ENCODE data around the gene ELF5. TPM values are rescaled to one million over a fixed set of nuclear protein-coding genes. Genes with fewer than 3 reads are reported as not detected.

The ELF5 gene
- polyA plus RNA-seq, 1 donor from 2014 or later = not detected

DNA sequence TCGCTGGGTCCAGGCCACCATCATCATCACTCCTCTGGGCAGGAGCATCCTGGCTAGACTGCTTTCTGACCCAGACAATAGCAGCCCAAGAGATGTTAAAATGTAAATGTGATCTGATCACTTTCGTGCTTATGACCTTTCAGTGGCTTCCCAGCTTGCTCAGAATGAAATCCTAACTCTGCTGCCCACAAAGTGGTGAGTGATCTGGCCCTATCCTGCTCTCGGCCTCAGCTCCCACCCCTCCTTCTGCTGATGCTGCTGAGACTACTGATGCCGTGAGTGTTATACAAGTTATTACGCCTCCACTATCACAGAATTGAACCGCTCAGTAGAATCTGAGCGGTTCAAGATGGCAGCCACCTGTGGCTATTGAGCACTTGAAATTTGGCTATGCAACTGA is 26.2 kb downstream of the ELF5 start:
- TF ChIP-seq RAD21 (conservative IDR thresholded peaks at IDR 0.05) (no peak), POLR2AphosphoS5 (IDR thresholded peaks at IDR 0.05) (no peak), CTCF (IDR thresholded peaks at IDR 0.05; ENCODE audit: poor library complexity, severe bottlenecking) (no peak), SMC3 (conservative IDR thresholded peaks at IDR 0.05; ENCODE audit: poor library complexity) (no peak), TAF1 (IDR thresholded peaks at IDR 0.05; ENCODE audit: low read depth) (no peak), MXI1 (conservative IDR thresholded peaks at IDR 0.05; ENCODE audit: poor library complexity, severe bottlenecking) (no peak), EZH2 (IDR thresholded peaks at IDR 0.05; ENCODE audit: borderline replicate concordance, insufficient read depth, low read length, poor library complexity, severe bottlenecking) (no peak), EP300 (conservative IDR thresholded peaks at IDR 0.05; ENCODE audit: poor library complexity, severe bottlenecking) (no peak)
- TF ChIP-seq, protein P1, sequence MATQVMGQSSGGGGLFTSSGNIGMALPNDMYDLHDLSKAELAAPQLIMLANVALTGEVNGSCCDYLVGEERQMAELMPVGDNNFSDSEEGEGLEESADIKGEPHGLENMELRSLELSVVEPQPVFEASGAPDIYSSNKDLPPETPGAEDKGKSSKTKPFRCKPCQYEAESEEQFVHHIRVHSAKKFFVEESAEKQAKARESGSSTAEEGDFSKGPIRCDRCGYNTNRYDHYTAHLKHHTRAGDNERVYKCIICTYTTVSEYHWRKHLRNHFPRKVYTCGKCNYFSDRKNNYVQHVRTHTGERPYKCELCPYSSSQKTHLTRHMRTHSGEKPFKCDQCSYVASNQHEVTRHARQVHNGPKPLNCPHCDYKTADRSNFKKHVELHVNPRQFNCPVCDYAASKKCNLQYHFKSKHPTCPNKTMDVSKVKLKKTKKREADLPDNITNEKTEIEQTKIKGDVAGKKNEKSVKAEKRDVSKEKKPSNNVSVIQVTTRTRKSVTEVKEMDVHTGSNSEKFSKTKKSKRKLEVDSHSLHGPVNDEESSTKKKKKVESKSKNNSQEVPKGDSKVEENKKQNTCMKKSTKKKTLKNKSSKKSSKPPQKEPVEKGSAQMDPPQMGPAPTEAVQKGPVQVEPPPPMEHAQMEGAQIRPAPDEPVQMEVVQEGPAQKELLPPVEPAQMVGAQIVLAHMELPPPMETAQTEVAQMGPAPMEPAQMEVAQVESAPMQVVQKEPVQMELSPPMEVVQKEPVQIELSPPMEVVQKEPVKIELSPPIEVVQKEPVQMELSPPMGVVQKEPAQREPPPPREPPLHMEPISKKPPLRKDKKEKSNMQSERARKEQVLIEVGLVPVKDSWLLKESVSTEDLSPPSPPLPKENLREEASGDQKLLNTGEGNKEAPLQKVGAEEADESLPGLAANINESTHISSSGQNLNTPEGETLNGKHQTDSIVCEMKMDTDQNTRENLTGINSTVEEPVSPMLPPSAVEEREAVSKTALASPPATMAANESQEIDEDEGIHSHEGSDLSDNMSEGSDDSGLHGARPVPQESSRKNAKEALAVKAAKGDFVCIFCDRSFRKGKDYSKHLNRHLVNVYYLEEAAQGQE (IDR thresholded peaks at IDR 0.05; ENCODE audit: borderline replicate concordance) = no peak
- Histone ChIP-seq H4K20me1 (ENCODE audit: insufficient read depth) (no peaks in the 10 kb centered on the region), H2AFZ (ENCODE audit: low read depth, low read length) (no peak overlapping the region)

DNA sequence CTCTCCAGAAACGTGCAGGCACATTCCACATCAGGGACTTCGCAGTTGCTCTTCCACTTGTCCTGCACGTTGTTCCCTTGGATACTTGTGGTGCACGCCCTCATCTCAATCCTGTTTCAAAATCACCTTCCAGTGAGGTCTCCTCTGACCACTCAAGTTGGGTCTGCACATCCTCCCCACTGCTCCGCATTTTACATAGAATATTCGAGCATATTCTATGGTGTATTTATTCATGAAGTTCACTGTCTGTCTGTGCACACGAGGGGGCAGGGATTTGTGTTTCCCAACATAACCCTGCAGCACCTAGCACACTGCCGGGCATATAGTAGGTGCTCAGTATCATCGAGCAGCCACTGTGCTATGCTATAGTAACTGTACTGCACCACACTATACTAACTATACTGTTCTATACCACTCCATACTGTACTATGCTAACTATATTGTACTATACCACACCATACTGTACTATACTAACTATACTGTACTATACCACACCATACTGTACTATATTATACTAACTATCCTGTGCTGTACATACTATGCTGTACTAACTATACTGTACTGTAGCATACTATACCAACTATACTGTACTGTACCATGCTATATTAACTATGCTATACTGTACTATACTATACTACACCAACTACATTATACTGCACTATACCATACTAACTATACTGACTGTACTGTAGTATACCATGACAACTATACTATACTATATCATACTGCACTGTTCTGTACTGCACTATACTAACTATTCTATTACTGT is 30.3 kb downstream of the ELF5 start:
- Histone ChIP-seq H4K20me1 (ENCODE audit: insufficient read depth) (no peaks in the 10 kb centered on the region), H3K4me3 (ENCODE audit: low read length) (no peak overlapping the region), H3K79me2 (replicated peaks; ENCODE audit: insufficient read depth, low read length) (no peaks in the 10 kb centered on the region), H3K9ac (ENCODE audit: low read length) (no peak overlapping the region), H3K27me3 (ENCODE audit: insufficient read depth, low read depth, low read length) (no peaks in the 10 kb centered on the region), H3K27ac (ENCODE audit: low read length) (no peak overlapping the region), H2AFZ (ENCODE audit: low read depth, low read length) (no peak overlapping the region), H3K36me3 (ENCODE audit: insufficient read depth, low read length) (no peaks in the 10 kb centered on the region), H3K9me2 (ENCODE audit: insufficient read depth, low read length) (no peaks in the 10 kb centered on the region), H3K4me2 (ENCODE audit: low read length) (no peak overlapping the region), H3K9me3 (ENCODE audit: low read length) (no peaks in the 10 kb centered on the region), H3F3A (ENCODE audit: insufficient read depth, low read length, poor library complexity, severe bottlenecking) (no peaks in the 10 kb centered on the region)
- no peak for TF ChIP-seq TAF1 (IDR thresholded peaks at IDR 0.05; ENCODE audit: low read depth)
- no peak for TF ChIP-seq SMC3 (conservative IDR thresholded peaks at IDR 0.05; ENCODE audit: poor library complexity)
- TF ChIP-seq RAD21 (conservative IDR thresholded peaks at IDR 0.05) = no peak
- TF ChIP-seq EP300 (conservative IDR thresholded peaks at IDR 0.05; ENCODE audit: poor library complexity, severe bottlenecking) = no peak
- TF ChIP-seq POLR2AphosphoS5 (IDR thresholded peaks at IDR 0.05) = no peak
- no peak for TF ChIP-seq CTCF (IDR thresholded peaks at IDR 0.05; ENCODE audit: poor library complexity, severe bottlenecking)
- TF ChIP-seq, protein P1 (IDR thresholded peaks at IDR 0.05; ENCODE audit: borderline replicate concordance) = no peak
- no peak for TF ChIP-seq MXI1 (conservative IDR thresholded peaks at IDR 0.05; ENCODE audit: poor library complexity, severe bottlenecking)
- TF ChIP-seq EZH2 (IDR thresholded peaks at IDR 0.05; ENCODE audit: borderline replicate concordance, insufficient read depth, low read length, poor library complexity, severe bottlenecking) = no peak

More for the DNA sequence above, 26.2 kb downstream of the ELF5 start:
- H3K9me3 ChIP-seq (ENCODE audit: low read length) = no peaks in the 10 kb centered on the region
- no peak overlapping the region for H3K4me2 ChIP-seq (ENCODE audit: low read length)
- H3F3A ChIP-seq (ENCODE audit: insufficient read depth, low read length, poor library complexity, severe bottlenecking) = no peaks in the 10 kb centered on the region
- H3K79me2 ChIP-seq (replicated peaks; ENCODE audit: insufficient read depth, low read length) = no peaks in the 10 kb centered on the region
- no peaks in the 10 kb centered on the region for H3K9me2 ChIP-seq (ENCODE audit: insufficient read depth, low read length)
- H3K27ac ChIP-seq (ENCODE audit: low read length) = no peak overlapping the region
- H3K4me3 ChIP-seq (ENCODE audit: low read length) = no peak overlapping the region
- H3K36me3 ChIP-seq (ENCODE audit: insufficient read depth, low read length) = no peaks in the 10 kb centered on the region
- H3K27me3 ChIP-seq (ENCODE audit: insufficient read depth, low read depth, low read length) = no peaks in the 10 kb centered on the region
- no peak overlapping the region for H3K9ac ChIP-seq (ENCODE audit: low read length)

Data from neural cell (in vitro differentiated cells).